Measurements from ENCODE around the gene CERKL.

Gene CERKL

DNA sequence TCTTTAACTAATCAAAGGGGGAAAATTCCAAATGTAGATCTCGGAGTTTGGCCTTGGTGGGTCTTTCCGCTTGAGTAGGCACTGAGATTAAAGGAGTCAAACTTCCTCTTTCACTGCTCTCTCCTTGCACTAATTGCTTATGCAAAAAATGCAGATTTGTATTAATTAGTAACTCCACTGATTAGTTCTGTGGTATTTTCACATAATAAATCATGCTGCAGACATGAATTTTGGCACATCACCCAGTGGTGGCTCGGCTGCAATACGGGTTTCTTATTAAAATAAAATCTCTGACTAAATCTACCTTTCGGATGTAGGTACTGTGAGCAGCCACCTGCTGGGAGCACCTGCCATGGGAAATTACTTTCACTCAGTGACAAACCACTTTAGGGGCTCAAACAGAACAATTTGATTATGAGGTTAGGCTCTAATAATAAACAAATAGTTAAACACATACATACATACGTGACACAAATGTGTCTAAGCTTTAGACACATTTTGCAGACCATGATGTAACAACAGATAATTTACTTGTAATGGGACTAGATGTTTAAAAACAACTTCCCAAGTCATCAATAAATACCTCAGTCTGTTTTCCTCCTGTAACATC, 29.8 kb upstream of the CERKL start:
- TF ChIP-seq, protein P1, sequence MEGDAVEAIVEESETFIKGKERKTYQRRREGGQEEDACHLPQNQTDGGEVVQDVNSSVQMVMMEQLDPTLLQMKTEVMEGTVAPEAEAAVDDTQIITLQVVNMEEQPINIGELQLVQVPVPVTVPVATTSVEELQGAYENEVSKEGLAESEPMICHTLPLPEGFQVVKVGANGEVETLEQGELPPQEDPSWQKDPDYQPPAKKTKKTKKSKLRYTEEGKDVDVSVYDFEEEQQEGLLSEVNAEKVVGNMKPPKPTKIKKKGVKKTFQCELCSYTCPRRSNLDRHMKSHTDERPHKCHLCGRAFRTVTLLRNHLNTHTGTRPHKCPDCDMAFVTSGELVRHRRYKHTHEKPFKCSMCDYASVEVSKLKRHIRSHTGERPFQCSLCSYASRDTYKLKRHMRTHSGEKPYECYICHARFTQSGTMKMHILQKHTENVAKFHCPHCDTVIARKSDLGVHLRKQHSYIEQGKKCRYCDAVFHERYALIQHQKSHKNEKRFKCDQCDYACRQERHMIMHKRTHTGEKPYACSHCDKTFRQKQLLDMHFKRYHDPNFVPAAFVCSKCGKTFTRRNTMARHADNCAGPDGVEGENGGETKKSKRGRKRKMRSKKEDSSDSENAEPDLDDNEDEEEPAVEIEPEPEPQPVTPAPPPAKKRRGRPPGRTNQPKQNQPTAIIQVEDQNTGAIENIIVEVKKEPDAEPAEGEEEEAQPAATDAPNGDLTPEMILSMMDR (IDR thresholded peaks at IDR 0.05; ENCODE audit: borderline replicate concordance, insufficient read depth, low read depth, low read length) = no peak
- H3K4me3 ChIP-seq (ENCODE audit: low read depth, low read length) = no peak overlapping the region

DNA sequence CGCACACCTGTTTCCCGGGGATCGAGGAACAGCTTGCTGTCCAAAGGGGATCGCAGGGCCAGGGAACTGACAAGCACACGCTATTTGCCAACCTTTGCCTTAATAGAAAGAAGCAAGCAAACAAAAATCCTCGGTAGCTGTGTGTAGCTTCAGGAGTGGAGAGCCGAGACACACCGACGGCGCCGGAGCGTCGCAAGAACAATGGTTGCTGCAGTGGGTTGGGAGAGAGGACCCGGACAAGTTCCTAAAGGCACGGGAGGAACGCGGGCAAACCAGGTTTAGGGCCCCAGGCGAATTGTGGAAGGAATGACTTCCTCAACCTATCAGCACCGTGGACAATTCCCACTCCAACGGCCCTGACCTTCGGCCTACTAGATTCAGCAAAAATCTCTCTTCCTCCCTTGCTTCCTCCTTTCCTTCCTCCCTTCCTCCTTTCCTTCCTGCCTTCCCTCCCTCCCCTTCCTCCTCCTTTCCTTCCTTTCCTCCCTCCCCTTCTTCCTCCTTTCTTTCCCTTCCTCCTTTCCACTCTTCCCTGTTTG, 28.3 kb upstream of the CERKL start:
- TF ChIP-seq, protein P1 (IDR thresholded peaks at IDR 0.05; ENCODE audit: borderline replicate concordance, insufficient read depth, low read depth, low read length) = no peak
- no peak overlapping the region for H3K4me3 ChIP-seq (ENCODE audit: low read depth, low read length)

DNA sequence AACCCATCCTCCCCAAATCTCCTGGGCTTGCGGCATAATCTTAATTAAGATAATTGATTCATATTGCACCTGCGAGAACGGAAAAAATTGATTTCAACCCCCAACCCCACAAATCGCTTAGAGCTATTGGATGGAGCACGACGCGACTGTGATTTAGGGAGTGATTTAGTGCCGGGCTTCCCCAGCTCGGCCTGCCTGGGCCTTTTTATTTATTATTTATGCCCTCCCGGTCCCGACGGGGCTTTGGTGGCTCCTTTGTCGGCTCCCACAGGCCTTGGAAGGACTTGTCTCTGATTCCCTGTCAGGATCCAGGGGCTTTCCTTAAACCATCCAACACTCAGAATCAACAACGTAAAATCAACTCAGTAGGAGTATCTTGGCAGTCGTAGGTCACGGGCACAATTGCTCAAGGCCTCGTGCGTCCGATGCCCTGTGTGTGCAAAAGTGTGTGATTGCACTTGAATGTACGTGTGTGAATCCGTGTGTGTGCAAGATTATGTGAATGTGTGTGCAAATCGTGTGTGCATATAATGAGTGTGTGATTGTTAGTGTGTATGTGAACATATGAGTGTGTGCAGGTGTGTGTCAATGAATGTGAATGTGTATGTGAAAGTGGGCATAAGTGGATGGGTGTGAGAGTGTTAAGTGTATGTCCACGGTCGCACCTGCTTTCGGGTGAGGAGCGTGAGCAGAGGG, 27.7 kb upstream of the CERKL start:
- TF ChIP-seq, protein P1 (IDR thresholded peaks at IDR 0.05; ENCODE audit: borderline replicate concordance, insufficient read depth, low read depth, low read length) = no peak
- H3K4me3 ChIP-seq (ENCODE audit: low read depth, low read length) = no peak overlapping the region

DNA sequence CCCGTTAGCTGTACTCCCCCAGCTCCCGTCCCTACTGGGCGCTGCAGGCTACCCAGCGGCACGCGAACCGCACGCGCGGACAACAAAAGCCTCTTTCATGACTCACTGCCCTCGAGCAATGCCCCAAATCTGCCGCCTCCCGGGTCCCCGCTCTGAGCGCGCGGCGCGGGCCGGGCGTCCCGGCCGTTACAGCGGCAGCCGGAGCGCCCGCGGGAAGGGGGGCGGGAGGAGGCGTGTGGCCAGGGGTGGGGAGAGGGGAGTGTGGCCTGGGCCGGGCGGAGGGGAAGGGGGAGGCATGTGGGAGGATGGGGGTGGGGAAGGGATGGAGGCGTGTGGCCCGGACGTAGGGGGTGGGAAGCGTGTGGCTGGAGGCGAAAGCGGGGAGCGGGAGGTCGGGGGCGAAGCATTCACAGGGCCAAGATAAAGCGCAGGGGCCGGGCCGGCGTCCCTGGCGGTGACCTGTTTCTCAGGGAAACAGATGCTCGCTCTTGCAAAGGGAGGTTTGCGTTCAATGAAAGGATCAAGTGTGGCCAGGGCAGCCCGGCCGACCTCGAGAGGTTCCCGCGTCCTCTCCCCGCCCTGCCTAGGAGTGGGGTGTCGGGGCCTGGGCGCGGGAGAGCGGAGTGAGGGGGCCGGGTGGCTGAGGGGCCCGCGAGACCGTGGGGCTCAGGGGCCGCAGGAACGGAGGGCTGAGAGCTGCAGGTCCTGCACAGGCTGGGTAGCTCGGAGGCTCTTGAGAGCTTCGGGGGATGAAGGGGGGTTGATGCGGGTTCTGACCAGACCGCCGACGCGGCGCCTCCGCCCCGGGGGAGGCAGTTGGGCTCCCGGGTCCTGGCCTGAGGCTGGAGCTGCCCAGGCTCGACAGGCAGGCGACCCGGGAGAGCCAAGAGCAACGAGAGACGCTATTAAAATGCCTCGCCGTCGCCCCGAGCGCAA, 26.9 kb upstream of the CERKL start:
- H3K4me3 ChIP-seq (ENCODE audit: low read depth, low read length) = no peak overlapping the region

DNA sequence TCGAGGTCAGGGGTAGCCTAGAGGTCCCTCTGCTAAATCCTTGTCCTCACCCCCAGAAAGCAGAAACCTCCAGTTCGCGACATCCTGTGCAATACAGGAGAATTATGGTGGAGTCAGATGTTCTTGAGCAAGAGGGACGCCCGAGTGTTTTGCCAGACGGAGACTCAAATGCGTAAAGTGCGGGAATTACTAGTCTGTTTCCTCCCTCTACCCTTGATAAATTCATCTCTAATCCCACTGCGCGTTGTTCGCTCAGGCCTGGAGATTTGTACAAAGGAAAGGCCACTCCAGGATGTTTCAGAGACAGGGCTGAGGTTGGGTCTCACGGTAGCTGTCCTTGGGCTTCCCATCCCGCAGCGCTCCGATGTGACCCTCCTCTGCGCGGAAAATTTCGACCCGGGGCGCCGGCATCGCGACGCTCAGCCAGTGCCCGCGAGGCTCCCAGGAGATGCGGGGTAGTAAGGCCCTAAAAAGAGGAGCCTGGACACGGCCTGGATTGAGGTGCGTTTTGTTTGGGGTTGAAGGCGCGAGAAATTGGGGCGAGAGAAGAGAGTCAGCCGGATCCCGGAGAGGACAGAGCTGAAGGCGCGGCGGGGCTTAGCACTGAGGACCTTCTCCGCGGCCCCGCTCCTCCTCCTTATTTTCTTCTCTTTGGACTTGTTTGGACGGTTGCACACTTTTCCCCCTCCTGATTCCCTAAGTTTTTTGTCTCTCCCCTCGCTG, 26.1 kb upstream of the CERKL start:
- TF ChIP-seq, protein P1 (IDR thresholded peaks at IDR 0.05; ENCODE audit: borderline replicate concordance, insufficient read depth, low read depth, low read length) = no peak
- H3K4me3 ChIP-seq (ENCODE audit: low read depth, low read length) = no peak overlapping the region

More for the DNA sequence above, 26.9 kb upstream of the CERKL start:
- TF ChIP-seq, protein P1 (IDR thresholded peaks at IDR 0.05; ENCODE audit: borderline replicate concordance, insufficient read depth, low read depth, low read length) = no peak

DNA sequence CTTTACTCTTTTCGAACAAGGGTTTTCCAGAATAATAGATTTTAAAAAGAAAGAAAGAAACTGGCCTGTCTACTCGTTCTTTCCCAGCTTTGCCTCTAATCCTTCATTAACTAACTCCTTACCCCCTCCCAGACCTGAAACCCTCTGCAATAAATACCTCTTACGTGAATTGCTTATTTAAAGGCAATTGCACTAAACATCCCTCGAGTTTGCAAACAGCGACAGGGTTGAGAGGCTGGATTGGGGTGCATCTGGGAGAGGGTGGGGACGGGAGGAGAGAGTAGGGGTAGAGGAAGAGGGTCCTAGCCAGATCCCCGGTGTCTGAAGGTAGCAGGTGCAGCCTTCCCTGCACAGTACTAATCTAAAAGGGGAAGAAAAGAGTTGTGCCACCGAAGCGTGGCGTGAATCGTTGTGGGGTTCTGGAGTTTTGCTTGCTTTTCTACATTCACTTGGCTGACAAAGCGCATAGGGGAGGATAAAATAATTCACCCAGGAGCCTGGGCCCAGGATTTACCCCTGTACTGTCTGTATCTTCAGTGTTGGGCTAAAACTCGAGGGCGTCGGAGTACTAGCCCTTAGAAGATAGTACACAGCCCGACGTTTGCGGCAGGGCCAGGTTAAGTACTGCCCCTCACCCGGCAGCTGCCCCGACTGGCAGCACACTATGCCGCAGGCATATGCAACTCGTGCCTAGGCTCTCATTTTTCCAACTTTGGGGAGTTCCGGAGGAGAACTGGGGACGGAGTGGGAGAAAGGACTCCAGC, 25.3 kb upstream of the CERKL start:
- no peak overlapping the region for H3K4me3 ChIP-seq (ENCODE audit: low read depth, low read length)
- TF ChIP-seq, protein P1 (IDR thresholded peaks at IDR 0.05; ENCODE audit: borderline replicate concordance, insufficient read depth, low read depth, low read length) = no peak
